Retina (tissue), 1 donor: ENCODE results near the gene FER.
"Not testable (repeated sequence)": the region's sequence is repeated elsewhere in the genome, so short reads cannot be mapped to it uniquely, and the experiment has no call there.

ENCODE experiments used
- DNase-seq: peaks from one replicate; pipeline ENCODE4 v3.0.0-alpha.2; 2016

FER gene

DNA sequence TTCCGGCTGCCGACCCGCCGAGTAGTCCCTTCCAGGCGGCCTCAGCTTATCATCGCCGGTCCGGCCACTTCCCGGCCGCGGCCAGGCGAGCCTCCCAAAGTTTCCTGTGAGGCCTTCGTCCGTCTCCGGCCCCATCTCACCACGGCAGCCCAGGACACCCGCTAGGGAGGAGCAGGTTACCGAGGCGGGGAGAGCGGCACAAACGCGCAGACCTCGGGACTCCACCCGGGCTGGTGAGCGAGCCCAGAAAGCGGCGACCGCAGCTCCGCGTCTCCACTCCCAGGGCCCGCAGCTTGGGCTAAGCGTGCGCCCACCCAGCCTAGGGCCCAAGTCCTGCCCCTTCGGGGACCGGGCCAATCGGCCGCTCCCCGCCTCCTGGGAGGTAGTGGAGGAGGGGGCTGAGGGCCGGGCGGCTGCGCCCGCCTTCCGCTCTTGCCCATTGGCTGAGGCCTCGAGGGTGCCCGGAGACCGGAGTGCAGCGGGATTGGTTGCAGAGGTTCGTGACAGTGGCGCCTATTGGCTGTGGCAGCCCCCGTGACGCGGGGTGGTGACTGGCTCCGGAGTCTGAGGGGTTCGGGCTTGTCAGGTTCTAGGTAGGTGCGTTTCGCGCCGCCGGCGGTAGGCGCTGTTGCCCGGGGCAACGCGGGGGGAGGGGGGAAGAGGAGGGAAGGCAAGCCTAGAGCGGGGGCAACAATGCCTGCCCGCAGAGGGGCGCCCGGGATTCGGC is 867 bp downstream of the FER start:
- DNase-seq, result peak; percentile 98

DNA sequence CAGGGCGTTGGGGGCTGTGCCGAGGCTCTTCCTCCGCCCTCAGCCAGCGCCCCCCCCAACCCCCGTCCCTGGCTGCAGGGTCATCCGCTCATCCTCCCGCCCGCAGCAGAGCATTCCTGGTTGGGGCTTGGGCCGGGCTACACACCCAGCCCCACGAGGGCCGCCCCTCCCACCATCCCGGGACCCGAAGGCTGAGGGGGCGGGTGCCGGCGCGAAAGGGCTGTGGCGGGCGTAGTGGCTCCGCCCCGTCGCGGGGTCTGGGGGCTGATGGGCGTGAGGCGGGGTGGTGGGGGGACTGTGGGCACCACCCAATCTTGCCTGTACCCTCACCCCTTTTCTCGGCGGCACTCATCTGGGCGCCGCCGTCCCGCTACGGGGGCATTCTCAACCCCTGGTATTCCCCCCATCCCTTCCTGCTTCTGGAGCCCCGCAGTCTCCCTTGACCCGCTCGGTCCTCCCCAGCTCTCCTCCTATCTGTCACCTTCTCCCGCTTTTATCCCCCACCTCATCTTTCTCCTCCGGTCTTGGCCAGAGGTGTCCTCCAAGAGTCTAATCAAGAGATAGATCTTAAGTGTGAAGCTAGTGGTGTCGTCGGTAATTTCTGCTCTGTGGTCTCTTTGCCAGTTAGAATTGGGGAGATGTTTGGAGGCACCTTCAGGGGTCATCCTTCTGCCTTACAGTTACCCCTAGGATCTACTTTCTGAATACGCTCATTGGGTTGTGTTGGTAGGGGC is 1.6 kb downstream of the FER start:
- DNase-seq, result peak; percentile 58

DNA sequence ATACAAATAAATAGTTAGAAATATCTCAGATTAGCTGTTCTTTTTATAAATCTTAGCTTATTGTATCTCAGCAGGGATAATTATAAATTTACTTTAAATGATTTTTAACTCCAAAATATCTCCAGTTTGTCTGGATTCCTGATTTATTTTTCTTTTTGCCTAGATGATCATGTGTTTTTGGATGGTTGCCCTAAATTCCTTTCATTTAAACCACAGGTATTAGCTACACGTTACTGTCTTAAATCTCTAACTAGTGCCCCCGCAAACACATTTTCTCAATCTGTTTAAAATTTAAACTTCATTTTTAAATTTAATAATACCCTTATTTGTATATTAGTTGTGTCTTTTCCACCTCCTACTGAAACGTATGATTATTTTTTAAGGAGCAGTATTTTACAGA is 5.6 kb downstream of the FER start:
- DNase-seq, result no peak

DNA sequence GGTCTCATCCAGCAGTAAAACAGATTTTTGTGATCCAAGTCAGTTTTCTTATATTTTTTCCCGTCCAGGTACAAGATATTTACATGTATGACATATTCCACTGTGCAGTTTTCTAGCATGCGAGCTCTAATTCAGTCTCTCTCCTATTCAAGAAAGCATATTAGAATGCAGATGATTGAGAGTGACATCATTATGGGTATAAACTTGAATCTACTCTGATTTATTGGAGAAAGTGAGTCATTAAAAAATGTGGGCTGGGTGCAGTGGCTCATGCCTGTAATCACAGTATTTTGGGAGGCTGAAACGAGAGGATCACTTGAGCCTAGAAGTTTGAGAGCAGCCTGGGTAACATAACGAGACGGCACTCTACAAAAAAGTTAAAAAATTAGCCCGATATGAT is 6.2 kb downstream of the FER start:
- no peak for DNase-seq

DNA sequence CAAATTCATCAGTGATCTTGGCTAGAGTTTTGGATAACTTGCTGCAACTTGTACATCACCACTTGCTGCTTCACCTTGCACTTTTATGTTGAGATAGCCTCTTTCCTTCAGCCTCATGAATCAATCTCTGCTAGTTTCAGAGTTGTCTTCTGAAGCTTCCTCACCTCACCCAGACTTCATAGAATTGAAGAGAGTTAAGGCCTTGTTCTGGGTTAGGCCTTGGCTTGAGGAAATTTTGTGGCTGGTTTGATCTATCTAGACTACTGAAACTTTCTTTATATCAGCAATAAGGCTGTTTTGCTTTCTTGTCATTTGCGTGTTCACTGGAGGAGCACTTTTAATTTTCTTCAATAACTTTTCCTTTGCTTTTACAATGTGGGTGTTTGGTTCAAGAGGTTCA is 12.8 kb downstream of the FER start:
- no peak for DNase-seq

DNA sequence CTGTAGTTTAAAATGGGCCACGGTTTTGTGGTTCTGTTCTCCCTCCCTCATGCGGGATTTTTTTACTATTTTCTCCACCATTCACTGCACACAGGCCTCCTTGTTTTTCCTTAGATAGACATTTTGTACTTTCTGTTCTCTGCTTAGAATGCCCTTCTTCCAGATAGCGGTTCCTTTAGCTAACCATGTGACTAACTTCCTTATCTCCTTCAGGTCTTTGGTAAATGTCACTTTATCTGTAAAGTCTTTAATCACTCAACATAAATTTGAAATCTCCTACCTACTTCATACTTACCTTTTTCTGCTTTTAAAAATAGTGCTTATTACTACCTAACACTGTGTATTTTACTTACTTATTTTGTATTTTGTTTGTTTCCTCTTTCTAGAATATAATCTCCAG is 15.0 kb downstream of the FER start:
- DNase-seq, result no peak

DNA sequence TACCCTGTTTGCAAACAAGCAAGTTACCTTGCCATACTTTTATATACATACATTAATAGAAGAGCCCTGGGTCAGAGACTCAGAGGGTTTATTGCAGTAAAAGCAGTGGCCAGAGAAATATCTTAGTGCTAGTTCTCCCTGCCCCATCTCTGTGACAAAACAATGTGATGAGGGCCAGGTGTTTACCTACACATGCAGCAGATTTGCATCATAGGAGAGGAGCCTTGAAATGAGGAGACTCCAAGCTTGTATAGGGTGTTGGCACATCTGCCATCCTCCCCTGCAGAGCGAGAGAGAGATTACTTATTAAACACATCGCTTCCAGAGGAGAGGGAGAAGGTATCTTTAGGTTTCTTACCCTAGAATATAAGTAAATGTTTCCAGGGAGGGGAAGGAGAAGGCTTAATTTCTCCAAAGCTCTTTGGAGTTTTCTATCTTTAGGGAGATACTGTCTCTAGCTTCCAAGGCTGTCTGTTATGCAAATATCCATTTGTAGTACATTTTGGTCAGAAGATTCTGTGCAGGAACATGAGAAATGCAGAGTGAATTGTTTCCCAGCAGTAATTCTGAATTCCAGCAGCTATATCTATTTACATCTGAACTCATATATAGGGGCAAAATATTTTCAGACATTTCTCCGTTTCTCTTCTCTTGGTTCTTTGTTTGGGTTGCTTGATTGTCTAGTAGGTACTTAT is 15.7 kb downstream of the FER start:
- no peak for DNase-seq

DNA sequence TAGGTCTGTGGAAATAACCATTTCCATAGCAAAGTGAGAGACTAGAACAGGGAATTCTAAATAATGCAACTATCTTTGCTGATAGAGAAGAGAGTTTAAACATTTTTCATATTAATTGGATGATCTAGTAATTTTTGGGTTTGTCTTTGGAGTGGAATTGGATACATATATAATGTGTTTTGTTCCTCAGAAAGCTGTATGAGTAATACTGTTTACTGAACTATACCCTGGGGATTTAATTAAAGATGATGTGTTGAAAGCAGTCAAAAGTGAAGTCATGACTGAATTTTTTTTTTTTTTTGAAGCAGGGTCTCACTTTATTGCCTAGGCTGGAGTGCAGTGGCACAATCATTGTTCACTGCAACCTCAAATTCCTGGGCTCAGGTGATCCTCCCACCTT is 17.9 kb downstream of the FER start:
- no peak for DNase-seq

DNA sequence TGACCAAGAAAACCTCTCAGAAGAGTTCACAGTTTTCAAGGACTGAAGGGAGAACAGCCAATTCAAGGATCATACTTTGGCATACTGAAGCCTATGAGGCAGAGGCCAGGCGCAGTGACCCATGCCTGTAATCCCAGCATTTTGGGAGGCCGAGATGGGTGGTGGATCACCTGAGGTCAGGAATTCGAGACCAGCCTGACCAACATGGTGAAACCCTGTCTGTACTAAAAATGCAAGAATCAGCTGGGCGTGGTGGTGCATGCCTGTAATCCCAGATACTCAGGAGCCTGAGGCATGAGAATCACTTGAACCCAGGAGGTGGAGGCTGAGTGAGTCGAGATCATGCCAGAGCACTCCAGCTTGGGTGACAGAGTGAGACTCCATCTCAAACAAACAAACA is 19.2 kb downstream of the FER start:
- not testable (repeated sequence) for DNase-seq

DNA sequence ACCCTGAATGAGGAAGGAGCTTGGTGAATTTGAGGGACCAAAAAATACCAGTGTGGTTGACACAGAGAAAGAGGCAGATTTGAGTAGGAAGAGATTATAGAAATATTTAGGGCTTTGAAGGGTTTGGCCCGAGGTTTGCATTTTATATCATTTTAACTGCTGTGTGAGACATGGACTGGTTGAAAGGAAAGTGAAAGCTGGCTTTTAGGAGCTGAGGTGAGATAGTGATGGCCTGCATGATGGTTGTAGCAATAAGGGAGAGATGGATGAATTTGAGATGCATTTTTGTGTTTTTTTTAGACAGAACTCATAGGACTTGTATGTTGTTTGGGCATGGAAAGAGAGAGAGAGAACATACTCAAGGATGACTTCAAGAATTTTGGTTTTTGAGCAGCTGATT is 21.7 kb downstream of the FER start:
- DNase-seq, result no peak

DNA sequence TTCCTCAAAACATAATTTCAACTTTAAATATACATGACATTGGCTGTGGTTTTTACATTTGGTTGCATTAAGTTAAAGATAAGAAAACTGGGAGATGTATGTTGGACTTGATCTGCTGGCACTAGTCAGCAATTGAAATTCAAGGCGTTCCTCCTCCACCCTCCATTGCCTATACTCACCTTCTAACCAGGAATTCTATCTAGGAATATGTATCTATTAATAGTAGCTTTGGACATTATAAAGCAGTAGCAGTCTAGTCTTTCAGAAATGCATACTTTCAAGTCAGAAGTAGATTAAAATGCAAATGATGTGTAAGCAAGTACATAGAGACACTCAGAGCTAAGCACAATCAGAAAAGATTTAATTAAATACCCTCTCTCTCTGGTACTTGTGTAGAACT is 24.9 kb downstream of the FER start:
- no peak for DNase-seq

DNA sequence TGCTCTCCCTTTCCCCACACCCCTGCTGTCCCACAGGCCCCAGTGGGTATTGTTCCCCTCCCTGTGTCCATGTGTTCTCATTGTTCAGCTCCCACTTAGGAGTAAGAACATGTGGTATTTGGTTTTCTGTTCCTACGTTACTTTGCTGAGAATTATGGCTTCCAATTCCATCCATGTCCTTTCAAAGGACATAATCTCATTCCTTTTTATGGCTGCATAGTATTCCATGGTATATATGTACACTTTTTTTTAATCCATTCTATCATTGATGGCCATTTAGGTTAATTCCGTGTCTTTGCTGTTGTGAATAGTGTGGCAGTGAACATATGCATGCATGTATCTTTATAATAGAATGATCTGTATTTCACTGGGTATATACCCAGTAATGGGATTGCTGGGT is 25.6 kb downstream of the FER start:
- no peak for DNase-seq

DNA sequence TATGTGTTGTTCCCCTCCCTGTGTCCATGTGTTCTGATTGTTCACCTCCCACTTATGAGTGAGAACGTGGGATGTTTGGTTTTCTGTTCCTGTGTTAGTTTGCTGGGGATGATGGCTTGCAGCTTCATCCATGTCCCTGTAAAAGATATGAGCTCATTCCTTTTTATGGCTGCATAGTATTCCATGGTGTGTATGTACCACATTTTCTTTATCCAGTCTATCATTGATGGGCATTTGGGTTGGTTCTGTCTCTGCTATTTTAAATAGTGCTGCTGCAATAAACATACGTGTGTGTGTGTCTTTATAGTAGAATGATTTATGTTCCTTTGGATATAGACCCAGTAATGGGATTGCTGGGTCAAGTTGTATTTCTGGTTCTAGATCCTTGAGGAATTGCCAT is 26.4 kb downstream of the FER start:
- DNase-seq, result not testable (repeated sequence)

DNA sequence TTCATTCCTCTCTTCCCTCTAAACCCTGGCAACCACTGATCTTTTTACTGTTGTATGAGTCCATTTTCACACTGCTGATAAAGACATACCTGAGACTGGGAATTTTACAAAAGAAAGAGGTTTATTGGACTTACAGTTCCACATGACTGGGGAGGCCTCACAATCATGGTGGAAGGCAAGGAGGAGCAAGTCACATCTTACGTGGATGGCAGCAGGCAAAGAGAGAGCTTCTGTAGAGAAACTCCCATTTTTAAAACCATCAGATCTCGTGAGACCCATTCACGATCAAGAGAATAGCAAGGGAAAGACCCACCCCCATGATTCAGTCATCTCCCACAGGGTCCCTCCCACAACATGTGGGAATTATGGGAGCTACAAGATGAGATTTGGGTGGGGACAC is 29.9 kb downstream of the FER start:
- DNase-seq, result not testable (repeated sequence)

DNA sequence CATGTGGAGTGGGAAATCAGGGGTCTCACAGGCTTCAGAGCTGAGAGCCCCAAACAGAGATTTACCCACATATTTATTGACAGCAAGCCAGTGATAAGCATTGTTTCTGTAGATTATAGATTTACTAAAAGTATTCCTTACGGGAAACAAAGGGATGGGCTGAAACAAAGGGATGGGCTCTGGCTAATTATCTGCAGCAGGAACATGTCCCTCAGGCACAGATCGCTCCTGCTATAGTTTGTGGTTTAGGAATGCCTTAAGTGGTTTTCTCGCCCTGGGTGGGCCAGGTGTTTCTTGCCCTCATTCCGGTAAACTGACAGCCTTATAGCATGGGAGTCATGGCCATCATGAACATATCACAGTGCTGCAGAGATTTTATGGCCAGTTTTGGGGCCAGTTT is 36.9 kb downstream of the FER start:
- DNase-seq, result not testable (repeated sequence)

DNA sequence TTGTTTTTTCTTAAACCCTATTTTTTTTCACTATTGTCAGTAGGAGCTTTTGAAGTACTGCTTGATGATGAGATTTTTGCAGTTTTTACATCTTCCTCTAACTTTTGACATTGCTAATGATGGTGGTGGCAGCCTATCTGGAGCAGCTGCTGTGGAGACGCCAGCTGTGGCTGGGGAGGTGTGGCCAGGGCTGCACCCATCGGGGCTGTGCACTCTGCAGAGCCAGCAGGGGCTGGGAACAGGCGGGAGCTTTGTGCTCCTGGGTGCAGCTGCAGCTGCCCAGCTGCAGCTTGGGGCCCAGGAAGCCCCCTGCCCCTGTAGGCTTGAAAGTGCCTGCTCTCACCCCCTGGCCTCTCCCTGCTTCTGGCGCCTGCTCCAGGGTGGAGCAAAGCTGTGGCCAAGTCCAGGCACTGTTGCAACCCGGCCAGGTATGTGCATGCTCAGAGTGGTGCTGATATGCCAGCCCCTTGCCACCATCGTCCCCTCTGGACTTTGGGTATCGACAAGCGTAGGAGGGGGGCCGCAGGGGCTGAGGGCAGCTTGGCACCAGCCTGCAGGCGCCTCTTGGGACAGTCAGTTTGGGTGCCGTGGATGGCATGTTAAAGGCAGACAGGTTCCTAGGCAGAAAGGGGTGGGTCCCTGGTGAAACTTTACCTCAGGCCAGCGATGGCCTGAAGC is 39.2 kb downstream of the FER start:
- no peak for DNase-seq

DNA sequence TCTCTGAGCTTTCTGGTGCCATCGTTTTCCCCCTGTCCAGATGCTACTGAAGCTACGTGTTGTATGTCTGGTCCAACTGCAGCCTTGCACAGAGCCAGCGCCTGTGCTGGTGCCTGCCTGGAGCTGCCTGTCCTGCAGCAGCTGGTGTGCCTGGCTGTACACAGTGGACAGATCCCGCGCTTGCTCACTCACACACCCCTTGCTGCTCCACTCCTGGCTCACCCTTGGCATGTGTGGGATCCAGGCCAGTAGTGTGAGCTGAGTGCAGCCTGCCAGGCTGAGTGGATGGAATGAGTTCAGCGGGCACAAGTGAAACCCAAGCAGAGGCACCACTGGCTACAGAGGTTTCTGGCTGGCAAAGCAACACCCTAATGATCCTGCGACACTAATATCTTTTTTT is 40.4 kb downstream of the FER start:
- DNase-seq, result no peak

DNA sequence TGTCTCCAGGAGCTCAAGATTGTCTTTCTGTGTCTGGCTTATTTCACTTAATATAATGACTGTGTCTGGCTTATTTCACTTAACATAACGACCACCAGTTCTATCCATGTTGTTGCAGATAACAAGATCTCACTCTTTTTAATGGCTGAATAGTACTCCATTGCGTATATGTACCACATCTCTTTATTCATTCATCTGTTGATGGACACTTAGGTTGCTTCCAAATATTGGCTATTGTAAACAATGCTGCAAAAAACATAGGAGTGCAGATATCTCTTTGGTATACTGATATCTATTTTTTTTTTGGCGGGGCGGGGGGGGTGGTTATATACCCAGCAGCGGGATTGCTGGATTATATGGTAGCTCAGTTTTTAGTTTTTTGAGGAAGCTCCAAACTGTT is 45.5 kb downstream of the FER start:
- no peak for DNase-seq

DNA sequence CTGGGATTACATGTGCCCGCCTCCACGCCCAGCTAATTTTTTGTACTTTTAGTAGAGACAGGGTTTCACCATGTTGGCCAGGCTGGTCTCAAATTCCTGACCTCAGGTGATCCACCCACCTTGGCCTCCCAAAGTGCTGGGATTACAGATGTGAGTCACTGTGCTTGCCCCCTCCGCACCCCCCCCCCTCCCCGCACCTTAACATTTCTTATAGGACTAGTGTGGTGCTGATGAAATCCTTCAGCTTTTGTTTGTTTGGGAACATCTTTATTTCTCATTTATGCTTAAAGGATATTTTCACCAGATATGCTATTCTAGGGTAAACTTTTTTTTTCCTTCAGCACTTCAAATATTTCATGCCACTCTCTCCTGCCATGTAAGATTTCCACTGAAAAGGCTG is 46.7 kb downstream of the FER start:
- not testable (repeated sequence) for DNase-seq

DNA sequence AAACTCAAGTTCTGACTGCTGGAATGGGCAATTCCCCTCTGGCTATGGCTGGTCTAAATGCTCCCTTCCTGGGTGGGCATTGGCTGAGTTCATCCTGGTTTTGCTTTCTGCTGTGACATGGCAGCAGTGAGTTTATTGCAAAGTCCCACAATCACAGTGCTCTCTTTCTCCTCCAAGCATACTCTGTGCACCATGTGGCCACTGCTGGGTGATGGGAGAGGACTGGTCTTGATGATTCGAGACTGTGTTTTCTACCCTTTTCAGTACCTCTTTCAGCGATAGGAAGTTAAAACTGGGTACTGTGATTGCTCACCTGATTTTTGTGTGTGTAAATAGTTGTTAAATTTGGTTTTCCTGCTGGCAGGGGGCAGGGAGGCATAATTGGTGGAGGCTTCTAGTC is 49.7 kb downstream of the FER start:
- DNase-seq, result no peak

DNA sequence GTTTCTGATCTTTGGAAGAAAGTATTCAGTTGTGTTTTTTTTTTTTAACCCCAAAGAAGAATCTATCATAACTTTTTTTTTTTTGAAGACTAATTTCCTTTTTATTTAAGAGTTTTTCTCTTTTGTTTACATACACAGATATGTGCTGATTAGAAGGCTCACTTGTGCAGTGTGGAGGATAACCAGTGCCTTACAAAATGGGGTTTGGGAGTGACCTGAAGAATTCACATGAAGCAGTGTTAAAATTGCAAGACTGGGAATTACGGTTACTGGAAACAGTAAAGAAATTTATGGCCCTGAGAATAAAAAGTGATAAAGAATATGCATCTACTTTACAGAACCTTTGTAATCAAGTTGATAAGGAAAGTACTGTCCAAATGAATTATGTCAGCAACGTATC is 50.3 kb downstream of the FER start:
- no peak for DNase-seq

DNA sequence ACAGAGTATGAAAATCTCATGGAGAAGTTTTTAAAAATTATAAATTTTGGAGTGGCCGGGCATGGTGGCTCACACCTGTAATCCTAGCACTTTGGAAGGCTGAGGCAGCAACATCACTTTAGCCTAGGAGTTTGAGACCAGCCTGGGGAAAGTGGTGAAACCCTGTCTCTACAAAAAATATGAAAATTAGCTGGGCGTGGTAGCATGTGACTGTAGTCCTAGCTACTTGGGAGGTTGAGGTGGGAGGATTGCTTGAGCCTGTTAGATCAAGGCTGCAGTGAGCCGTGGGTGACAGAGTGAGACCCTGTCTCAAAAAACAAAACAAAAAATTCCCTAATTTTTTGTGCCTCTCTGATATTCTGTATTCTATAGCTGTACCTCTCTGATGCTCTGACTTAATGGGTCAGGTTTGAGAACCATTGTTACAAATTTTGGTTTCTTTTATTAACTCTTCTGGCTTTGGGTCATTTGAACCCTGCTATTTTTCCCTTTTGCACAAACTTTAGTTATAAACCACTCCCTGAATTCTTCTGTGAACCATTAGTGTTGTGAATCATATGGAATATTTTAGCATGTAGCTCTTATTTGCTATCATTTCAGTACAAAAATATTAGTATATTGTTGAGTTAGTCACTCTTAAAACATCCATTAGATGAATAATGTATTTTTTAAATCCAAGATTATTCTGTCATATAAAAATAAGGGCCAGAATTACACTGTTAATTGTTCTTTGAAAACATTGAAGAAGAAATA is 51.0 kb downstream of the FER start:
- DNase-seq, result no peak

DNA sequence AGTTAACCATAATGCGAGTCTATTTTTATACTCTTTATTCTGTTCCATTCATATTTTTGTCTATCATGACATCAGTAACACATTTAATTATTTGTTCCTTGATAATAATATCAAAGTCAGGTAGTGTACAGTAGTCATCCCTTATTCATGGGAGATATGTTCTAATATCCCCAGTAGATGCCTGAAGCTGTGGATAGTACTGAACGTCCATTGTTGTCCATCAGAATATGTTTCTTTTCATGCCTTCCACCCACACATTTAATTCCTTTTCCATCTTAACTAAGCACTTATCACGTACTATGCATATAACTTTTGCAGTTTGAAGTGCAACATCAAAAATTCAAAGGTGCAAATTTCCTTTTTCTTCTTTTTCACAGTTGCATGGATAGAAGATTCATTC is 53.6 kb downstream of the FER start:
- no peak for DNase-seq
